IMR-90 (cell line): ENCODE results near the gene EFHC1. TPM values are rescaled to one million over a fixed set of nuclear protein-coding genes. Genes with fewer than 3 reads are reported as not detected.

ENCODE experiments used
- polyA plus RNA-seq, 3 experiments: library from polyadenylated mRNA; depleted of rRNA; stranded (reverse); fragments of >200 nt; gene quantifications; 2 replicates each; pipeline ENCODE4 v1.2.3, GENCODE V29; 2012; ENCODE audit warnings: low replicate concordance in 1 of 3
- total RNA-seq: library from RNA; depleted of rRNA; stranded (reverse); fragments of >200 nt; gene quantifications from 2 replicates; pipeline ENCODE4 v1.2.3, GENCODE V29; 2012; rRNA removed

Gene EFHC1
- total and polyA plus RNA-seq, 2 of the 4 experiments (the other 2 are of a cell fraction) = 14.0 to 23.0 TPM

Other genes starting within 250 kb of the EFHC1 start
- not detected in 2 replicates for gene IL17A, start 234.0 kb upstream of the EFHC1 start, total RNA-seq
- not detected in 2 replicates for gene IL17A, start 234.0 kb upstream of the EFHC1 start, polyA plus RNA-seq (2012; rRNA removed)
- gene IL17F, start 175.8 kb upstream of the EFHC1 start, total RNA-seq = not detected in 2 replicates
- gene IL17F, start 175.8 kb upstream of the EFHC1 start, polyA plus RNA-seq (2012; rRNA removed) = not detected in 2 replicates
- 66.5 and 76.7 TPM in 2 replicates for gene MCM3, start 135.6 kb upstream of the EFHC1 start, total RNA-seq
- 47.6 and 54.6 TPM in 2 replicates for gene MCM3, start 135.6 kb upstream of the EFHC1 start, polyA plus RNA-seq (2012; rRNA removed)
- 1.6 and 1.7 TPM in 2 replicates for gene PAQR8, start 58.2 kb upstream of the EFHC1 start, total RNA-seq
- 1.1 and 1.4 TPM in 2 replicates for gene PAQR8, start 58.2 kb upstream of the EFHC1 start, polyA plus RNA-seq (2012; rRNA removed)
- gene TRAM2, start 156.7 kb downstream of the EFHC1 start, total RNA-seq = 77.2 and 81.1 TPM in 2 replicates
- gene TRAM2, start 156.7 kb downstream of the EFHC1 start, polyA plus RNA-seq (2012; rRNA removed) = 94.2 and 95.7 TPM in 2 replicates